NCI-H526 (cell line): Measurements from ENCODE around the gene GPX8.

Experiments
- DNase-seq, 2 experiments: peaks; one replicate each; lab custom pipeline; 2025; lab: John Stamatoyannopoulos, UW

Gene GPX8

GRCh38 chr5:55172937-55173686, 13.1 kb downstream of the GPX8 start, which contains the start of gene CDC20B:
Gene CDC20B (minus strand): TSS chr5:55173177. CDS start chr5:55173000, 177 bp downstream.
- peak in 1 of 2 experiments; percentile 71 for DNase-seq

DNA sequence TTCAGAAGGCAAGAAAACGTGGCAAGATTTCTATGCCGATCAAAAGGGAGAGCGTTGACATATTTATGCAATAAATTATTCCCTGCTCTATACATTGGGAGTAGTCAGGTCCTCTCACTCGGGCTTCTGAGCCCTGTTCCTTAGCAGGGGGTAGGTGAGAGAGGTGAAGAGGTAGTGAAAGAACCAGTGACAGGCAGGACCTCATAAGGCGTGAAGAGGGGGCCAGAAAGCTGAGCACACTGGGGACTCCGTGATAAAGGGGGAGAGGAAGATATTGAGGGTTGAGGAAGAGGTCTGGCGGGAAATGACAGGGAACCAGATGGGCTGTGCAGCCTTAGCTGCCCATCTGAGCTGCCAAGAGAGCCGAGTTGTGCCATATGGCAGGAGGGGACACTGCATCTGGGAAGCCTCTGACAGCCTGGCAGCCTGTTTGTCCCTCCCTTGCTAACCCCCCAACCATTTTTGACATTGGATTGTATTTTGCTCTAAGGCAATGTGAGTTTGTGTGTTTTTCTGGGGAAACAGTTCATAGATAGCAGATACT, 13.8 kb downstream of the GPX8 start:
- no peak for DNase-seq

DNA sequence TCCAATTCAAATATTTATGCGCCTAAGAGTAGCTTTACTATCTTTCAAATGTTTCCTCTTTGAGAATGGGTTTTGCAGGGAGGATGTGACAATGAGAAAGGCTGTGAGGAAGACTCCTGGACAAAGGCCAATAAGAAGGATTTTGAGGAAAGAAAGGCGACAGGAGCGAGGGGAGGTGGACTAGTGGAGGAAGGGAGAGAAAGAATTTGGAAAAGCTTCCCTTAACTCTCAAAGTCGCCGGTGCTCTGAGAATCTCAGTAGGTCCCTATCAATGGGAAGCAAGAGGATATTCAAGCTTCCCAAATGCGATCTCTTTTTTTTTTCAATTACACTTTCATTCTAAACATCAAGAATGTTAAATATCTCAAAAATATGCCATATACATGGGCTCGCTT, 15.8 kb downstream of the GPX8 start:
- DNase-seq, result no peak

DNA sequence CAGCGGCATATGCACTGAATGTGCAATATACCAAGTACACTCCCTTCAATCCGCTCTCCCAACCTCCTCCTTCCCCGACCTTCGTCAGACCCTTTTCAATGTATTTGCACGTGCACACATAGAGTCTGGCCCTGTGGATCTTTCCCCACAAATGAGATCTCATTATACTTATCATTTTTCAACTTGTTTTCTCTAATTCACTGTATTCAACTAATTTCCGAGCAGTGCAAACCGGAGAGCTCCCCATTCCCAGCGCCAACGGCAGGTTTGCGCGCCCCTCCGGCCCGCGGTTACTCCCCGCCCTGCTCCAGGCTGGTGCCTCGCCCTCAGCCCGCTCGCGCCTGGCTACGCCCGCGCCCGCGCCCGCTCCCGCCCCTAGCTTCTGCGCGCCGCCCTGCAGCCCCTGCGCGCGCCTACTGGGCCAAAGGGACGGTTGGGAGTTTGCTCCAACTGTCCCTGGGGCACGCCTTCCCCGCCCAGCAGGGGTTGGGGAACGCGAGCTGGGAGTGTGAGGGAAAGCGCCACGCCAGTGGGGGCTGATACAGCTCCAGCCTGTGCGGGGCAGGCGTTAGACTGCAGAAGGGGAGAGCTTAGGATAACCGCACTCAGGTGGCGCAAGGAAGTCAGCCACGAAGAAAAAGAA, 16.3 kb downstream of the GPX8 start:
- peak in 1 of 2 experiments; percentile 76 for DNase-seq

DNA sequence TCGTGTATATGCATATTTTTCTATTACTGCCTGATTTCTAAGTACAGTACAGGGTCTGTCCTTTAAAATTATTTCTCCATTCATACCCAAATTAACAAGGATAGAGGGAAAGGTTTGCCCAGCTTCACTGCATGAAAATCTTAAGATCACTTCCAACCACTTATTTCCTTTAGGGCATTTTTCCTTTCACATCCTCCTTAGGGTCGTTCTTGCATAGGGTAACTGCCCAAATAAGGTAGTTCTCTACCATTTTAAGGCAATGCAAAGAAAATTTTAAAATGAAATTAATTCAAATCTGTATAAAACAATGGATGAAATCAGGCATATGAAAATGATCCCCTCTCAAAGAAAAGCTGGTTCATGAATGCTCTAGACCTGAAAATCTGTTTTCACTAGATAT, 17.1 kb downstream of the GPX8 start:
- no peak for DNase-seq

- no peak for DNase-seq
Measured at GRCh38 chr5:55180016-55180415, 20.0 kb downstream of the GPX8 start.

- peak in 1 of 2 experiments; percentile 47 for DNase-seq
Measured at GRCh38 chr5:55187370-55187769, 27.4 kb downstream of the GPX8 start.

DNA sequence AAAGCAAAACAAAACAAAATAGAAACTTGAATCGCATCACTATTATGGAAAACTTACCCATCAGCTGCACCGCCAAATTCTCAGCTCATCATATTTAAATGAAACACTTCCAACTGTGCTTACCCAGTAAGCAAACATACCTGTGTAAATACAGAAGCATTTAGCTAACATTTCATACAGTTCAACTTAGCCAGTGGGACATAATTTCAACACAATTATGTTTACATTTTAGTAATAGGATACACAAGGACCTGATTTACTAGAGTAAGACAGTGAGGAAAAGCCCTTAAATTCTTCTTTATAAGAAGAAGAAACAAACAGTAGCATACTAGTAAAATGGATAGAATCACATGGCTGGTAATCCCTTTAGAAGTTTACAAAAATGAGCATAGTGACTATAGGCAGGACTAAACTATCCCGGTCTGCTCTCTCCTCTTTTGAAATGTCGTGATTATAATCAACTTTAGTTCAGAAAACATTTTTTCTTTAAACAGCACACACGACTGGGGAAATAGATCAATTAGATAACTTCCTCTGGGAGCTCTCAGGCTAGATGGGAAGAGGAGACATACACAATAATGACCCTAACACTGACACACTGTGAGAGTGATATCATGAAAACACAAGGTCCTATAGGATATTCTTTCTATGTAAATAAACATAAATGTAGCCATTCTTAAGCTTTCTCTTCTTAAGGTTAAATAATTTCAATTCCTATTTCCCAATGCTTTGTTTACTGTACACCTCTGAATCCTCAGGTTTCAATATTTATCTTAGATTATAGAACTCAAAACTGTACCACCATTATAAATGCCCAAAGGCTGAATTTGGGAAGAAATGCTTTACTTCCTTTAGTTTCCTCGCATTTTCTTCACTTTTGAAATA, 28.9 kb downstream of the GPX8 start:
- peak; percentile 9 to 31 for DNase-seq

GRCh38 chr5:55191165-55191564, 31.2 kb downstream of the GPX8 start:
- no peak for DNase-seq

DNA sequence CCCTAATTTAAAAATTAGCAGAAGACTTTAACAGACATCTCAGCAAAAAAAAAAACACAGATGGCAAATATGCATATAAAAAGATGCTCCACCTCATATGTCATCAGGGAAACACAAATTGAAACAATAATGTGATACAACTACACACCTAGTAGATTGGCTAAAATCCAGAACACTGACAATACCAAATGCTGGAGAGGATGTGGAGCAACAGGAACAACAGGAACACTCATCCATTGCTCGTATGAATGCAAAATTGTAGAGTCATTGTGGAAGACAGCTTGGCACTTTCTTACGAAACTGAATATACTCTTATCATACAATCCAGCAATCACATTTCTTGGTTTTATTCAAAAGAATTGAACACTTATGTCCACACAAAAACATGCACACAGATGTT, 45.0 kb downstream of the GPX8 start:
- DNase-seq, result no peak

GRCh38 chr5:55211184-55211874, 51.4 kb downstream of the GPX8 start:
- peak in 1 of 2 experiments; percentile 11 for DNase-seq
